Measurements from ENCODE around the gene ZSCAN1. TPM values are rescaled to one million over a fixed set of nuclear protein-coding genes. Genes with fewer than 3 reads are reported as not detected.
A peak's percentile ranks its signal among the peaks of the same experiment; 100 is the strongest.

The ZSCAN1 gene
- total RNA-seq, 1 experiment from 2014 or later: 1.3 TPM

GRCh38 chr19:58000677-58001076 lies 33.1 kb upstream of the ZSCAN1 start:
- peaks cover 22% of the 10 kb centered on the region for H3K4me1 Mint-ChIP-seq
- ChIA-PET POLR2A (no interaction called here), CTCF (interaction anchor here (0.8 to 1.6 kb wide), 2 partner anchors 21 to 42 kb away, joined by 3 read pairs; no protein-coding TSS in a partner anchor)

More at GRCh38 chr19:58000677-58001076, 33.1 kb upstream of the ZSCAN1 start:
- H3K36me3 Mint-ChIP-seq: peaks cover 69% of the 10 kb centered on the region
- 0 out of 2 replicates have a peak, but pooled peaks cover 1% of the 10 kb centered on the region for H3K9me3 Mint-ChIP-seq
- H3K4me3 Mint-ChIP-seq: peak overlapping the region; percentile 95
- H3K27ac Mint-ChIP-seq: peak overlapping the region; percentile 49; the same call in 1 of the 2 replicates
- no peak for DNase-seq (ENCODE audit: low spot score)
- TF ChIP-seq MAX (CRISPR knock-in tag; IDR thresholded peaks at IDR 0.05) (no peak), STAT6 (CRISPR knock-in tag; conservative IDR thresholded peaks at IDR 0.05; ENCODE audit: low read depth) (no peak), SOX15 (CRISPR knock-in tag; IDR thresholded peaks at IDR 0.05) (no peak), AFF4 (CRISPR knock-in tag; IDR thresholded peaks at IDR 0.05; ENCODE audit: borderline replicate concordance) (no peak), JUN (CRISPR knock-in tag; IDR thresholded peaks at IDR 0.05) (no peak), HMGA2 (CRISPR knock-in tag; IDR thresholded peaks at IDR 0.05) (no peak), IRF2 (CRISPR knock-in tag; IDR thresholded peaks at IDR 0.05; ENCODE audit: borderline replicate concordance, low read depth) (no peak), ZNF317 (CRISPR knock-in tag; IDR thresholded peaks at IDR 0.05; ENCODE audit: borderline replicate concordance, low read depth) (no peak), ERG (CRISPR knock-in tag; IDR thresholded peaks at IDR 0.05) (no peak), NFE2L1 (CRISPR knock-in tag; IDR thresholded peaks at IDR 0.05) (no peak), PRRX2 (CRISPR knock-in tag; IDR thresholded peaks at IDR 0.05) (no peak), EMX1 (CRISPR knock-in tag; IDR thresholded peaks at IDR 0.05) (no peak), MYBL2 (CRISPR knock-in tag; IDR thresholded peaks at IDR 0.05) (no peak), ZNF232 (CRISPR knock-in tag; IDR thresholded peaks at IDR 0.05) (no peak), CREB1 (CRISPR knock-in tag; IDR thresholded peaks at IDR 0.05) (no peak), ELF4 (CRISPR knock-in tag; IDR thresholded peaks at IDR 0.05; ENCODE audit: low read depth) (no peak), ZBTB43 (CRISPR knock-in tag; IDR thresholded peaks at IDR 0.05) (no peak)
- TF ChIP-seq, protein P1, sequence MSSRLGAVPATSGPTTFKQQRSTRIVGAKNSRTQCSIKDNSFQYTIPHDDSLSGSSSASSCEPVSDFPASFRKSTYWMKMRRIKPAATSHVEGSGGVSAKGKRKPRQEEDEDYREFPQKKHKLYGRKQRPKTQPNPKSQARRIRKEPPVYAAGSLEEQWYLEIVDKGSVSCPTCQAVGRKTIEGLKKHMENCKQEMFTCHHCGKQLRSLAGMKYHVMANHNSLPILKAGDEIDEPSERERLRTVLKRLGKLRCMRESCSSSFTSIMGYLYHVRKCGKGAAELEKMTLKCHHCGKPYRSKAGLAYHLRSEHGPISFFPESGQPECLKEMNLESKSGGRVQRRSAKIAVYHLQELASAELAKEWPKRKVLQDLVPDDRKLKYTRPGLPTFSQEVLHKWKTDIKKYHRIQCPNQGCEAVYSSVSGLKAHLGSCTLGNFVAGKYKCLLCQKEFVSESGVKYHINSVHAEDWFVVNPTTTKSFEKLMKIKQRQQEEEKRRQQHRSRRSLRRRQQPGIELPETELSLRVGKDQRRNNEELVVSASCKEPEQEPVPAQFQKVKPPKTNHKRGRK (CRISPR knock-in tag; IDR thresholded peaks at IDR 0.05; ENCODE audit: borderline replicate concordance): no peak
- TF ChIP-seq, protein P2, sequence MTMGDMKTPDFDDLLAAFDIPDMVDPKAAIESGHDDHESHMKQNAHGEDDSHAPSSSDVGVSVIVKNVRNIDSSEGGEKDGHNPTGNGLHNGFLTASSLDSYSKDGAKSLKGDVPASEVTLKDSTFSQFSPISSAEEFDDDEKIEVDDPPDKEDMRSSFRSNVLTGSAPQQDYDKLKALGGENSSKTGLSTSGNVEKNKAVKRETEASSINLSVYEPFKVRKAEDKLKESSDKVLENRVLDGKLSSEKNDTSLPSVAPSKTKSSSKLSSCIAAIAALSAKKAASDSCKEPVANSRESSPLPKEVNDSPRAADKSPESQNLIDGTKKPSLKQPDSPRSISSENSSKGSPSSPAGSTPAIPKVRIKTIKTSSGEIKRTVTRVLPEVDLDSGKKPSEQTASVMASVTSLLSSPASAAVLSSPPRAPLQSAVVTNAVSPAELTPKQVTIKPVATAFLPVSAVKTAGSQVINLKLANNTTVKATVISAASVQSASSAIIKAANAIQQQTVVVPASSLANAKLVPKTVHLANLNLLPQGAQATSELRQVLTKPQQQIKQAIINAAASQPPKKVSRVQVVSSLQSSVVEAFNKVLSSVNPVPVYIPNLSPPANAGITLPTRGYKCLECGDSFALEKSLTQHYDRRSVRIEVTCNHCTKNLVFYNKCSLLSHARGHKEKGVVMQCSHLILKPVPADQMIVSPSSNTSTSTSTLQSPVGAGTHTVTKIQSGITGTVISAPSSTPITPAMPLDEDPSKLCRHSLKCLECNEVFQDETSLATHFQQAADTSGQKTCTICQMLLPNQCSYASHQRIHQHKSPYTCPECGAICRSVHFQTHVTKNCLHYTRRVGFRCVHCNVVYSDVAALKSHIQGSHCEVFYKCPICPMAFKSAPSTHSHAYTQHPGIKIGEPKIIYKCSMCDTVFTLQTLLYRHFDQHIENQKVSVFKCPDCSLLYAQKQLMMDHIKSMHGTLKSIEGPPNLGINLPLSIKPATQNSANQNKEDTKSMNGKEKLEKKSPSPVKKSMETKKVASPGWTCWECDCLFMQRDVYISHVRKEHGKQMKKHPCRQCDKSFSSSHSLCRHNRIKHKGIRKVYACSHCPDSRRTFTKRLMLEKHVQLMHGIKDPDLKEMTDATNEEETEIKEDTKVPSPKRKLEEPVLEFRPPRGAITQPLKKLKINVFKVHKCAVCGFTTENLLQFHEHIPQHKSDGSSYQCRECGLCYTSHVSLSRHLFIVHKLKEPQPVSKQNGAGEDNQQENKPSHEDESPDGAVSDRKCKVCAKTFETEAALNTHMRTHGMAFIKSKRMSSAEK (CRISPR knock-in tag; IDR thresholded peaks at IDR 0.05; ENCODE audit: borderline replicate concordance): no peak
- no peaks in the 10 kb centered on the region for H3K27me3 Mint-ChIP-seq (ENCODE audit: low read depth)
- ATAC-seq: no peak
